HepG2 (cell line): ENCODE results near the gene TEFM. TPM values are rescaled to one million over a fixed set of nuclear protein-coding genes. Genes with fewer than 3 reads are reported as not detected.

Experiments used
- ATAC-seq: fragments of 200-7000 bp; cut with Tn5 transposase; 3 replicates; pipeline ENCODE4 v1.9.1; 2020; ENCODE audit warnings: mild to moderate bottlenecking, moderate library complexity
- BruUV-seq: library from RNA; stranded (reverse); fragments of 400-500 nt; replicated peaks from 2 replicates; lab custom pipeline; 2021; lab: Mats Ljungman, UMichigan
- CTCF ChIA-PET: fragments of 300-600 bp; formaldehyde crosslinking; extraction: SDS; loops from one replicate; lab custom pipeline; 2021; ENCODE audit warnings: low total read pairs, inconsistent platforms, low intra/inter-chr PET ratio; lab: Yijun Ruan, JAX
- POLR2A ChIA-PET: fragments of 350-600 bp; sonication (Branson Sonifier 250); formaldehyde crosslinking; loops from one replicate; lab custom pipeline; 2020; ENCODE audit warnings: antibody characterized with exemption, inconsistent platforms; lab: Yijun Ruan, JAX
- DNase-seq: peaks from one replicate; pipeline ENCODE4 v3.0.0-alpha.2; 2015; ENCODE audit warnings: low spot score
- FAIRE-seq: peaks from 3 replicates; lab custom pipeline; 2011; peaks lifted over from hg19 to GRCh38; lab: Jason Lieb, UNC
- H2AFZ ChIP-seq: one replicate; pipeline ENCODE4 v1.6.1; 2011; ENCODE audit warnings: low read length, inconsistent platforms
- H3K27ac ChIP-seq: fragments of 300-600 bp; 3 replicates; pipeline ENCODE4 v1.8.0; 2011; ENCODE audit warnings: mixed run types, mild to moderate bottlenecking, mixed read lengths, low read length, inconsistent platforms; ENCODE audit not compliant: insufficient read depth; ENCODE audit errors: extremely low read length
- H3K27me3 ChIP-seq, 2 experiments: fragments of 200-600 bp in 1 of 2; 2 replicates in 1 of 2; 3 replicates in 1 of 2; pipeline versions ENCODE4 v1.6.0 to v1.8.0; 2011; ENCODE audit warnings: low read length in 2 of 2, mild to moderate bottlenecking in 2 of 2, moderate library complexity in 2 of 2, inconsistent platforms in 1 of 2; ENCODE audit not compliant: insufficient read depth in 2 of 2, control insufficient read depth in 1 of 2
- H3K36me3 ChIP-seq, 2 experiments: fragments of 200-600 bp in 1 of 2; replicated peaks in 1 of 2; 2 replicates in 1 of 2; 3 replicates in 1 of 2; pipeline versions ENCODE4 v1.5.1 to v1.8.0; 2011; ENCODE audit warnings: low read length in 2 of 2, inconsistent platforms in 1 of 2; ENCODE audit not compliant: insufficient read depth in 2 of 2, control insufficient read depth in 1 of 2
- H3K4me1 ChIP-seq: 2 replicates; pipeline ENCODE4 v1.5.1; 2012; ENCODE audit warnings: low read length, inconsistent platforms; ENCODE audit not compliant: insufficient read depth
- H3K4me2 ChIP-seq: 2 replicates; pipeline ENCODE4 v1.6.0; 2011; ENCODE audit warnings: low read depth, low read length, inconsistent platforms
- H3K4me3 ChIP-seq, 3 experiments: fragments of 200-600 bp in 1 of 3; sonication (generic), shearing (Covaris generic) in 1 of 3; replicated peaks in 1 of 3; 2 replicates each; pipeline ENCODE4 v1.5.1; 2011 to 2016; ENCODE audit warnings: low read length in 3 of 3, inconsistent platforms in 2 of 3, low read depth in 2 of 3, mild to moderate bottlenecking in 2 of 3, control low read depth in 1 of 3, mixed read lengths in 1 of 3; ENCODE audit not compliant: insufficient read depth in 1 of 3
- H3K79me2 ChIP-seq: one replicate; pipeline ENCODE4 v1.6.1; 2011; ENCODE audit warnings: low read length, inconsistent platforms; ENCODE audit not compliant: insufficient read depth
- H3K9ac ChIP-seq: 2 replicates; pipeline ENCODE4 v1.6.0; 2011; ENCODE audit warnings: mild to moderate bottlenecking, low read depth, low read length, inconsistent platforms; ENCODE audit not compliant: insufficient read depth
- H3K9me3 ChIP-seq: 2 replicates; pipeline ENCODE4 v1.5.1; 2012; ENCODE audit warnings: mild to moderate bottlenecking, low read length
- H4K20me1 ChIP-seq: 2 replicates; pipeline ENCODE4 v1.6.0; 2011; ENCODE audit warnings: inconsistent platforms, mild to moderate bottlenecking, low read length, moderate library complexity; ENCODE audit not compliant: insufficient read depth
- ARNTL ChIP-seq: sonication (generic); formaldehyde crosslinking; IDR thresholded peaks from 2 replicates; pipeline ENCODE4 v1.4.0; 2020; ENCODE audit warnings: mild to moderate bottlenecking, missing genetic modification reagents
- CEBPB ChIP-seq: IDR thresholded peaks from 2 replicates; pipeline ENCODE4 v1.6.1; 2011; ENCODE audit warnings: low read depth, low read length, improper control_type of control experiment, borderline replicate concordance
- CREM ChIP-seq, 2 experiments: sonication (generic) in 1 of 2; formaldehyde crosslinking in 1 of 2; IDR thresholded peaks; 2 replicates each; pipeline versions ENCODE4 v1.4.0 to v1.6.1; 2016 to 2020; ENCODE audit warnings: antibody characterized with exemption in 1 of 2, mild to moderate bottlenecking in 1 of 2, missing genetic modification reagents in 1 of 2
- ETV6 ChIP-seq: sonication (generic); formaldehyde crosslinking; conservative IDR thresholded peaks from 2 replicates; pipeline ENCODE4 v1.4.0; 2020; ENCODE audit warnings: missing genetic modification reagents
- GATAD1 ChIP-seq: IDR thresholded peaks from 2 replicates; pipeline ENCODE4 v1.6.1; 2016; ENCODE audit warnings: missing genetic modification reagents, missing compliant biosample characterization
- HHEX ChIP-seq: IDR thresholded peaks from 2 replicates; pipeline ENCODE4 v1.6.1; 2016; ENCODE audit warnings: control low read depth
- LCORL ChIP-seq, 2 experiments: fragments of 450-650 bp in 1 of 2; sonication (generic) in 1 of 2; formaldehyde crosslinking in 1 of 2; IDR thresholded peaks; 2 replicates each; pipeline versions ENCODE4 v1.5.0 to v1.6.1; 2017 to 2020; ENCODE audit warnings: antibody characterized with exemption in 1 of 2, missing genetic modification reagents in 1 of 2
- NKX3-1 ChIP-seq: sonication (generic); formaldehyde crosslinking; IDR thresholded peaks from 2 replicates; pipeline ENCODE4 v1.5.0; 2020; ENCODE audit warnings: missing genetic modification reagents
- PLSCR1 ChIP-seq: sonication (generic); formaldehyde crosslinking; IDR thresholded peaks from 2 replicates; pipeline ENCODE4 v1.5.0; 2020; ENCODE audit warnings: missing genetic modification reagents, mild to moderate bottlenecking, borderline replicate concordance
- TAF1 ChIP-seq: sonication (generic); formaldehyde crosslinking; IDR thresholded peaks from 2 replicates; pipeline ENCODE4 v1.4.0; 2020; ENCODE audit warnings: missing genetic modification reagents
- TOE1 ChIP-seq: sonication (generic); formaldehyde crosslinking; IDR thresholded peaks from 2 replicates; pipeline ENCODE4 v1.4.0; 2020; ENCODE audit warnings: mild to moderate bottlenecking, missing genetic modification reagents
- TSC22D2 ChIP-seq: sonication (generic); formaldehyde crosslinking; IDR thresholded peaks from 2 replicates; pipeline ENCODE4 v1.5.1; 2020; ENCODE audit warnings: missing genetic modification reagents, mild to moderate bottlenecking, borderline replicate concordance
- ZNF839 ChIP-seq: sonication (generic); formaldehyde crosslinking; IDR thresholded peaks from 2 replicates; pipeline ENCODE4 v1.4.0; 2020; ENCODE audit warnings: missing genetic modification reagents, mild to moderate bottlenecking, borderline replicate concordance
- WGBS: methylation state at CpG from one replicate; pipeline ENCODE4 v1.1.6; 2017; ENCODE audit warnings: low lambda C conversion rate; 5-methylcytosine and 5-hydroxymethylcytosine counted together
- in situ Hi-C: cut with HindIII; loops from 2 replicates; pipeline ENCODE4 v1.10.0; 2017; ENCODE audit warnings: low pct_unique_long_range_greater_than_20kb; ENCODE audit not compliant: extremely low pct_ligation_motif_present
- intact Hi-C: fragments of 100-400 bp; cut with micrococcal nuclease; formaldehyde crosslinking; loops from one replicate; pipeline ENCODE4 v1.10.0; 2022; ENCODE audit not compliant: unreplicated experiment
- polyA plus RNA-seq, 8 experiments: library from polyadenylated mRNA; depleted of rRNA in 3 of 8; stranded (reverse) in 7 of 8; unstranded in 1 of 8; fragments of >200 nt; fragmentation: Illumina TruSeq in 4 of 8; extraction: Trizol in 4 of 8; gene quantifications; 2 replicates each; pipeline versions ENCODE4 v1.2.1 to v1.2.3, GENCODE V29; 2011 to 2016; ENCODE audit warnings: low read depth in 4 of 8, missing spikeins in 1 of 8, mixed read lengths in 1 of 8; ENCODE audit not compliant: insufficient read depth in 1 of 8
- total RNA-seq, 5 experiments: library from RNA; depleted of rRNA; stranded (reverse); fragments of >200 nt; fragmentation: Illumina TruSeq; extraction: Trizol; gene quantifications; 2 replicates each; pipeline ENCODE4 v1.2.3, GENCODE V29; 2016; ENCODE audit warnings: low read depth in 1 of 5
- TF ChIP-seq, protein P1 (sequence below): sonication (generic); formaldehyde crosslinking; IDR thresholded peaks from 2 replicates; pipeline ENCODE4 v1.9.0; 2021; ENCODE audit warnings: missing genetic modification reagents, mild to moderate bottlenecking, borderline replicate concordance

TEFM gene
- total and polyA plus RNA-seq, 2 of the 13 experiments (the other 11 are each of a cell fraction or from before 2014, with no cell fraction given), result 7.0 to 20.0 TPM

GRCh38 chr17:30897311-30897710 lies 8.7 kb downstream of the TEFM start (continued):
- TF ChIP-seq LCORL (IDR thresholded peaks at IDR 0.05) (no peak), LCORL (CRISPR knock-in tag; IDR thresholded peaks at IDR 0.05) (no peak), ETV6 (CRISPR knock-in tag) (no peak), TAF1 (no peak), ARNTL (CRISPR knock-in tag) (no peak), HHEX (no peak), ZNF839 (CRISPR knock-in tag) (no peak), CREM (IDR thresholded peaks at IDR 0.05) (no peak), CREM (CRISPR knock-in tag; IDR thresholded peaks at IDR 0.05) (no peak)

GRCh38 chr17:30894236-30894635 lies 11.8 kb downstream of the TEFM start:
- Histone ChIP-seq H3K4me2 (no peak overlapping the region), H3K36me3 (peaks cover 2 to 35% of the 10 kb centered on the region in 2 experiments; a peak in 4 of 5 replicates), H3K27ac (no peak overlapping the region), H3K27me3 (no peaks in the 10 kb centered on the region), H3K4me1 (no peaks in the 10 kb centered on the region), H3K9ac (no peak overlapping the region), H3K79me2 (no peaks in the 10 kb centered on the region), H2AFZ (no peak overlapping the region), H3K4me3 (no peak overlapping the region), H3K9me3 (no peaks in the 10 kb centered on the region), H4K20me1 (no peaks in the 10 kb centered on the region)
- TF ChIP-seq NKX3-1, result no peak
- no peak for TF ChIP-seq TOE1 (CRISPR knock-in tag)
- TF ChIP-seq, protein P1, sequence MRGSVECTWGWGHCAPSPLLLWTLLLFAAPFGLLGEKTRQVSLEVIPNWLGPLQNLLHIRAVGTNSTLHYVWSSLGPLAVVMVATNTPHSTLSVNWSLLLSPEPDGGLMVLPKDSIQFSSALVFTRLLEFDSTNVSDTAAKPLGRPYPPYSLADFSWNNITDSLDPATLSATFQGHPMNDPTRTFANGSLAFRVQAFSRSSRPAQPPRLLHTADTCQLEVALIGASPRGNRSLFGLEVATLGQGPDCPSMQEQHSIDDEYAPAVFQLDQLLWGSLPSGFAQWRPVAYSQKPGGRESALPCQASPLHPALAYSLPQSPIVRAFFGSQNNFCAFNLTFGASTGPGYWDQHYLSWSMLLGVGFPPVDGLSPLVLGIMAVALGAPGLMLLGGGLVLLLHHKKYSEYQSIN (CRISPR knock-in tag), result no peak
- TF ChIP-seq CEBPB, result no peak
- no peak for TF ChIP-seq TSC22D2
- no peak for TF ChIP-seq PLSCR1
- no peak for TF ChIP-seq GATAD1 (CRISPR knock-in tag)
- ChIA-PET POLR2A (no interaction called here), CTCF (no interaction called here)
- in situ Hi-C loops, result no loop called here
- 97% methylated on average over 3 of the region's 3 CpGs for WGBS
- no TSS peak for BruUV-seq
- FAIRE-seq (no peak), DNase-seq (no peak), ATAC-seq (no peak)
- intact Hi-C loops, result no loop called here
